Measurements from ENCODE around the gene PSORS1C1.
A peak's percentile ranks its signal among the peaks of the same experiment; 100 is the strongest.
"Not testable (repeated sequence)": the region's sequence is repeated elsewhere in the genome, so short reads cannot be mapped to it uniquely, and the experiment has no call there.

Gene PSORS1C1

DNA sequence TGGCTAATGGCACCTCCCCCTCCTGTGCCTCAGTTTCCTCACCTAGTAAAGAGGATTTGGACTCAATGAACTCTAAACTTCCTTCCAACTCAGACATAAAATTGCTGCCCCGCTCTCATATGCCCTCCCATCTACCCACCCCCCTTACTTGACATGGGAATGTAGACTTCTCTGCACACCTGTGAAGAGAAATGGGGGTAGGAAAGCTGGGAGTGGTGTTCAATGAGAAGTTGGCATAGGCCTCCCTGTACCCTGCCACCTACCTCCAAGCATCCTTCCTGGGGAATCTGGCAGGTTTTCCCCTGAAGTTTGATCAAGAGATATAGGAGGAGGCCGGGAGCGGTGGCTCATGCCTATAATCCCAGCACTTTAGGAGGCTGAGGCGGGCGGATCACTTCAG, 59.8 kb downstream of the PSORS1C1 start:
- no peak for DNase-seq (ENCODE audit: low read depth in 1 of 2, low spot score in 1 of 2)

GRCh38 chr6:31175971-31176370, 61.4 kb downstream of the PSORS1C1 start:
- no peak for DNase-seq (ENCODE audit: low read depth in 1 of 2, low spot score in 1 of 2)

- DNase-seq (ENCODE audit: low read depth in 1 of 2, low spot score in 1 of 2): no peak
Measured at GRCh38 chr6:31178143-31179041, 63.8 kb downstream of the PSORS1C1 start.

- no peak for DNase-seq (ENCODE audit: low read depth in 1 of 2, low spot score in 1 of 2)
Measured at GRCh38 chr6:31179042-31179386, 64.4 kb downstream of the PSORS1C1 start.

DNA sequence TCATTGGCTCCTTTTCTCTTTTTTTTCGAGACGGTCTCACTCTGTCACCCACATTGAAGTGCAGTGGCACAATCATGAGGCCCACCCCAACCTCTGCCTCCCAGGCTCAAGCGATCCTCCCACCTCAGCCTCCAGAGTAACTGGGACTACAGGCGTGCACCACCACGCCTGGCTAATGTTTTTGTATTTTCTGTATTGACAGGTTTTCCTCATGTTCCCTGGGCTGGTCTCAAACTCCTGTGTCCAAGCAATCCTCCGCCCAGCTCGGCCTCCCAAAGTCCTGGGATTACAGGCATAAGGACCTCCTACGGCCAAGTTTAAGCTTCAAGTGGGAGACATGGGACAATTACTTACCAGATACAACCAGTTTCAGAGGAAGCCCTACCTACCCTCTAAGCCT, 65.3 kb downstream of the PSORS1C1 start:
- no peak for DNase-seq (ENCODE audit: low read depth in 1 of 2, low spot score in 1 of 2)

DNA sequence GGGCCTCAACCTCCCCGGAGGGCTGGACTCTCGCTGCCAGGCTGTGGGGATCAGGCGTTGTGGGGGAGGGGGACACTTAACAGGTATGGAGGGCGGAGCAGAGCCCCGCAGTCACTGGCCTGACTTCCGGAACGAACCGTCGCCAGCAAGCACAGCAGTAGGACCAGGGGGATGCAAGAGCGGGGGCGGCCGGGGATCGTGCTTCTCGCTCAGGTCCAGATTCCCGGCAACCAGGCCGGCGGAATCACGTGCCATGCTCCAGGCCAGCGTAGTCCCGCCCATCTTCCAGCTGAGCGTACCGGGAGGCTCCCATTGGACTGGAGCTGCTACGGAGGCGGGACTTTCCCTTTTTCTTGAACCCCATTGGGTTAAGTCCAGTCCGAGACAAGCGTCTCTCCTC, 65.9 kb downstream of the PSORS1C1 start:
- DNase-seq (ENCODE audit: low read depth in 1 of 2, low spot score in 1 of 2): peak; percentile 40 to 49

GRCh38 chr6:31183287-31183686, 68.7 kb downstream of the PSORS1C1 start:
- DNase-seq (ENCODE audit: low read depth in 1 of 2, low spot score in 1 of 2): not testable (repeated sequence)

DNA sequence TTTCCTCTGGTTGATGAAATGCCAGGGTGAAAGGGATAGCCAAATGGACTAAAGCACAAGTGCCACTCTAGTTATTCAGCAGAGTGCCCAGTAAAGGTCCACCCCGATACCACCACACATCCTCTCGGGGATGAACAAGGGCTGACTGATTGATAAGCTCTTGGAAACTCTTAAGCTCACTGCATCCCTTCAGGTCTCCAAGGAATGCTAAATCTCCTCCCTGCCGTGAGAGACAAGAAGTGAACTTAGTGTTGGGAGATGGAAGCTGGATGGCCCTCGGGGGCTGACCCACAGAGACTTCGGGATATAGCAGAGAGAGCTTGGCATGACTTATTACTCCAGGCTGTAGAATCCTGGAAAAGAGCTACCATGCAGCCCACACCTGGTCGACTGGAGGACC, 69.3 kb downstream of the PSORS1C1 start:
- DNase-seq (ENCODE audit: low read depth in 1 of 2, low spot score in 1 of 2): not testable (repeated sequence)

DNA sequence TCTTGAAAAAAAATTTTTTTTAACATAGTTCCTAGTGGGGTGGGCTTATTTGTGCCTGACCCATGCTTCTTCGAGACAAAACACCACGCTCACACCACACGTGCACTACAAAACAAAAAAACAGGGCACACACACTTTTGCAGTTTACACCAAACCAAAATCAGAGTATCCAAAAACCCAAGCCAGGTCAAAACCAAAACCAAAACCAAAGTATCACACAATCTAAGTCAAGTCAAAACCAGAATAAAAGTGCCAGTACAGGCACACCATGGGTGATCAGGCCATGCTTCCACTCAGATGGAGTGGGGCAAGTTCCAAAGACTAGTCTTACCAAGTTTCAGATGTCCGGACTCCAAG, 71.1 kb downstream of the PSORS1C1 start:
- not testable (repeated sequence) for DNase-seq (ENCODE audit: low read depth in 1 of 2, low spot score in 1 of 2)

DNA sequence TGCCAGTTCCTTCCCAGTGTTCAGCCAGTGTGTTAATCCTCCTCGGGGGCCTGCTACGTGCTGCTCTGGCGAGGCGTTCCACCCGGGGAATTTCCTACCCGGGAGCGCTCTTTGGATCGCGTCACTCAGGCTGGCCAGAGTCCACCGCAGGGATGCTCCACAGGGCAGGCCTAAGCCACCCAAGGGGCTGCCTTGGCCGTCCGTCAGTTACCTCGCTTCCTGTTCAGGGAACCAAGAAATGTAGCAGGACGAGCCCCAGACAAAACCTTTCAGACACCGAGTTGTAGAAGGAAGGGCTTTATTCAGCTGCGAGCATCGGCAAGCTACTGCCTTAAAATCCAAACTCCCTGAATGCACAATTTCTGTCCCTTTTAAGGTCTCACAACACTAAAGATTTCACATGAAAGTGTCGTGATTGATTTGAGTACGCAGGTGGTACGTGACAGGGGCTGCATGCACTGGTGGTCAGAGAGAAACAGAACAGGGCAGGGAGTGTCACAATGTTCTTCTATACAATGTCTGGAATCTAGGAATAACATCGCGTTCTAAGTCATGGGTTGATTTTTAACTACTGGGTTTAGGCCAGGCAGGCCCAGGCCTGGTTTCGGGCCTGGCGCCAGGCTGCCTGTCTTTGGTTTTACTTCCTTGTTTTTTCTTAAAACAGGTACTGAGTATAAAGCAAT, 71.6 kb downstream of the PSORS1C1 start:
- no peak for DNase-seq (ENCODE audit: low read depth in 1 of 2, low spot score in 1 of 2)

DNA sequence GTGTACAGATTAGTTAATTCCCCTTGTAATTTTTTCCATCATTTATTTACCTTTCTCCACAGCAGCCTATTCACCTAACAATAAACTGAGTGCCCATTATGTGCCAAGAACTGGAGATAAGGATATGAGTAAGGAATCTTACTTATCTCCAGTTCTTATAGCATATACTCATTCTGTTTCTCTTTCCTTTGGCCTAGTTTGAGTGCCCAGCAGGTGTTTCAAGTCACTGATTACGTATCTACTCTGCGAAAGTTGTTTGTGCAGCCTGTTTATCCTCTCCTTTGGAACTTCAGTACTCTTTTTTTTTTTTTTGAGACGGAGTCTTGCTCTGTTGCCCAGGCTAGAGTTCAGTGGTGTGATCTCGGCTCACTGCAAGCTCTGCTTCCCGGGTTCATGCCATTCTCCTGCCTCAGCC, 73.2 kb downstream of the PSORS1C1 start:
- DNase-seq (ENCODE audit: low read depth in 1 of 2, low spot score in 1 of 2): no peak

DNA sequence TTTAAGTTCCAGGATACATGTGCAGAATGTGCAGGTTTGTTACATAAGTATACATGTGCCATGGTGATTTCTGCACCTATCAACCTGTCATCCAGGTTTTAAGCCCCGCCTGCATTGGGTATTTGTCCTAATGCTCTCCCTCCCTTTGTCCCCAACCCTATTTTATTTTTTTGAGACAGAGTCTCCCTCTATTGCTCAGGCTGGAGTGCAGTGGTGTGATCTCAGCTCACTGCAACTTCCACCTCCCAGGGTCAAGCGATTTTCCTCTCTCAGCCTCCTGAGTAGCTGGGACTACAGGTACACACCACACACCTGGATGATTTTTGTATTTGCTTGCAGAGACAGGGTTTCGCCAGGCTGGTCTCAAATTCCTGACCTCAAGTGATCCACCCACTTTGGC, 74.6 kb downstream of the PSORS1C1 start:
- DNase-seq (ENCODE audit: low read depth in 1 of 2, low spot score in 1 of 2): not testable (repeated sequence)
